IPS DF 19.7 (cell line): Measurements from ENCODE around the gene SAMD8.
"Not testable (repeated sequence)": the region's sequence is repeated elsewhere in the genome, so short reads cannot be mapped to it uniquely, and the experiment has no call there.

Source experiments
- DNase-seq: peaks from one replicate; pipeline ENCODE4 v3.0.0-alpha.2; 2013; ENCODE audit warnings: low read depth, low spot score

The SAMD8 gene

GRCh38 chr10:75191821-75192568, 80.5 kb downstream of the SAMD8 start:
- DNase-seq = no peak

- not testable (repeated sequence) for DNase-seq
Observed at GRCh38 chr10:75194625-75195024, 83.2 kb downstream of the SAMD8 start.

DNA sequence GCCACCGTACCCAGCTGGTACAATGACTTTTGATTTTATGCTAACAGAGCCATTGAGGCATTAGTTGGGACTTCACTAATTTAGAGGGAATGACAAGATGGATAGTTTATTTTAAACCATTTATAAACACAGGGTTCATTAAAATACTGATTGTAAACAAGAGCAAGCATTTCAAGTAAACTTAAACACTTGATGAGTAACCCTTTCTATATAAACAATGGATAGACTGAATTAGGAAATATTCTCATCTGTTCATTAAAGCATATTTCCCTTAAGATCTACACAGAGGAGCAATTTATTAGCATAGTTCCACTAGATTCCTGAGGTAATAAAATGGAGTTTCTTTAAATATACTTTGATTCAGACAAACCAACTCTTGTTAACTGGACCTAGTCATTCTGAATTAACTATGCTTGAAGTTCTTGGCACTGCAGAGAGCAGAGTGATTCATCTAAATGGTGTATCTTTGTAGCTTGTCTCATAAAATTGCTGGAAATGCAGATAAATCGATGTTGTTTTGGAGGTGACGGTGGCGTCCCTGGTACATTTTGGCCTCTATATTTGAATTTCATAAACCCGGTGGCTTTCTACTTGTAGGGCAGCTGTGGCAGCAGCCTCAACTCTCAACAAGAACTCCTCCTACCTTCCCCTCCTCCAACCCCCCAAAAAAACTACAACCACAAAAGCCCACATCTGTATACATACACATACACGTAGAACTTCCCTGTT, 83.7 kb downstream of the SAMD8 start:
- no peak for DNase-seq

- DNase-seq = no peak
Observed at GRCh38 chr10:75197066-75197465, 85.6 kb downstream of the SAMD8 start.

- no peak for DNase-seq
Observed at GRCh38 chr10:75197906-75198305, 86.5 kb downstream of the SAMD8 start.

DNA sequence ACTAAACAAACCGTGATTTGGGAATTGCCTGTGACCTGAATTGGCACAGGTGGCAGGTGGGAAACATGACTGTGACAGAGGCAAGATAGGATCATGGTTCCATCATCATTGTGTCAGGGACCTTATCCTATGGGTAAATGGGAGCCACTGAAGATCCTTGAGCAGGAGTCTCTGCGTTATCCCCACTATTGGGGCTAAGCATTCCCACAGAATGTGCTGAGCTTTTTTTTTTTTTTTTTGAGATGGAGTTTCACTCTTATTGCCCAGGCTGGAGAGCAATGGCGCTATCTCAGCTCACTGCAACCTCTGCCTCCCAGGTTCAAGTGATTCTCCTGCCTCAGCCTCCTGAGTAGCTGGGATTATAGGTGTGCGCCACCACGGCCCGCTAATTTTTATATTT, 88.5 kb downstream of the SAMD8 start:
- DNase-seq = not testable (repeated sequence)

GRCh38 chr10:75201793-75202307, 90.4 kb downstream of the SAMD8 start:
- no peak for DNase-seq

DNA sequence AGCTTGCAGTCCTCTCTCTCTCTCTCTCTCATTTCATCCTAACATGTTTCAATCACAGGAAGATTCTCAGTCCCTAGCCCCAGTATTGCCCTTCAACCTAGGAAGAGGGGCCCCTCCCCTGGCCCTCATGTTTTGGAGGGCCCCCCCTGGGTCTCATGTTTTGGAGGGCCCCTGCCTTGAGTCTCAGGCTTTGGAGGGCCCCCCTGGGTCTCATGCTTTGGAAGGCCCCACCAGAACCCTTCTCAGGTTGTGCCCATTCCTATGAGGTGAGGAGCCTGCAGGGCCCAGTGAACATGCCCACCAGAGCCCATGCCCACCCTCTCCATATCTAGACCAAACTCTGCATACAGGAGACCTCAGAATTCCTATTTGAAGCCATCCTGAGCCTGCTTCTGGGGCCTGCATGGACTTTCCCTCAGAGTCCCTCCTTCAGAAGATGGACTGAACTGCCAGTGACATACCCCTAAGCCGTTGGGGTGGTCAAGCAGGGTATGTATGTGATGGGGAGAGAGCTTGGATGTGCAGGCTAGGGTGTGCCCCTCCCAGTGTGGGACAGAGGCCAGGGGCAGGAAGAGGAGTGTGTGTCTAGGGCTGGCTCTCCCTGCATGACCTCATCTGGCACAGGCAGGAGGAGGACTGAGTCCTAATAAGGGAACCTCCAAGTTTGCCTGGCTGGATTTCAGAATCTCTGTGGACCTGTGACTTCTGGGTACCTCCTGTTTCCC, 91.0 kb downstream of the SAMD8 start:
- no peak for DNase-seq

- DNase-seq = not testable (repeated sequence)
Observed at GRCh38 chr10:75203046-75203620, 91.7 kb downstream of the SAMD8 start.

- DNase-seq = no peak
Observed at GRCh38 chr10:75203724-75204123, 92.3 kb downstream of the SAMD8 start.

DNA sequence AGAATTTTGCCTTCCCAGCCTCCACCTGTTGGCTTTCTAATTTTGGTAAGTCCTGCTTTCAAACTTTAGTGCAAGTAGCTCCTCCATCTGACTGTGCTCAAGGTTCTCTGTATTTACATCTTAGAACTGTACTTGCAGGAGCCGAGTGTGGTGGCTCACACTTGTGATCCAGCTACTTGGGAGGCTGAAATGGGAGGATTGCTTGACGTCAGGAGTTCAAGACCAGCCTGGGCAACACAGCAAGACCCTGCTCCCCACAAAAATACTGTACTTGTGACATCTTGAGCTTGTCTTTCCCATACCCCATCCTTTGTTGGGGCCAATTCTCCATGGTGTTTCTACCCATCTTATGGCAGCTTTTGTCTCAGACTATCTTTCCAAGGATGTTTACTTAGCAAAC, 94.5 kb downstream of the SAMD8 start:
- DNase-seq = no peak

GRCh38 chr10:75206638-75207037, 95.2 kb downstream of the SAMD8 start:
- DNase-seq = not testable (repeated sequence)

- no peak for DNase-seq
Observed at GRCh38 chr10:75207079-75207856, 95.8 kb downstream of the SAMD8 start.

DNA sequence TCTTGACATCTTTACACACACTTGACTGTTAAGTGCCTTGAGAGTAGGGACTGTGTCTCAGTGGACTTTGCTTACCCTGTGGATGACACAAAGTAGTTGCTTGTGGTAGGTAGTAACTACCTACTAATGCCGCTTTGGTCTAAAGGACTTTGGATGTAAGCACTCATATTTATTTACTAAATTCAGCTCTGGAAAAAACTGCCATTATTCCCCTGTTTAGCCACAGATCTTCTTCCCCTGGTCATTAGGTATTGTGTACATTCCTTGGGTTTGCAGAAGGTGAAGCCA, 96.3 kb downstream of the SAMD8 start:
- no peak for DNase-seq

DNA sequence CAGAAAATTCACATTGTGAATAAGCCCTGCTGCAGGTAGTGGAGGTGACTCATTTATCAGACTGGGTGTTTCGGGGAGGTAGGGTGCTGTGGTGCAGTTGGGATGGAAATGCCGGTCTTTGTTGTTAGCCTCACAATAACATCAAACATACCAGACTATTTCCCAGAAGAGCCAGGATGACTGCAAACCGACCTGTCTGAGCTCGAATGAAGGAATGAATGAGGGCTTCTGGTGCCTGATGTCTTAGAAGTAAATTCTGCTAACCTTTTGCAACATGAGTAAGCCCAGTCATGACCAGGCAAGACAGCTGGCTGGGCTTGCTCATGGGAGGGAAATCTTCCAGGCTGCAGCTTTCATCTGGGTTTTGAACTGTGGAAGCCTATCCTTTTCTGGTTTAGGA, 96.7 kb downstream of the SAMD8 start:
- no peak for DNase-seq

GRCh38 chr10:75209086-75209920, 97.8 kb downstream of the SAMD8 start:
- no peak for DNase-seq

DNA sequence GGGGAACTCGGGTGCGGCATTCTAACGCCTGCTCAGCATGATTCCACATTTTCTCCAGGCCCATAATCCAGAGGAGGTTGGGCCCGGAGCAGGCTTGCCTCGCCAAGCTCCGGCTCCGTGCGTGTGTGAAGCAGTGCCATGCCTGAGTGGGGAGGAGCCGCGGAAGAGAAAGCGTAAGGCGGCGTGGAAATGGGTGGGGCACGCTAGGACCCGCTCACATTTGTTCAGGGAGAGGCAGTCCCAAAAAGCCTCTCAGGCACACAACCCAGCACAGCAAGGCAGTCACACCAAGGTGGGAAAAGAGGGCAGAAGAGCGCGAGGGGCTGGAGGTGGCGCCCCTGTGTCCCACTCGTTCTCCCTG, 98.4 kb downstream of the SAMD8 start:
- no peak for DNase-seq

DNA sequence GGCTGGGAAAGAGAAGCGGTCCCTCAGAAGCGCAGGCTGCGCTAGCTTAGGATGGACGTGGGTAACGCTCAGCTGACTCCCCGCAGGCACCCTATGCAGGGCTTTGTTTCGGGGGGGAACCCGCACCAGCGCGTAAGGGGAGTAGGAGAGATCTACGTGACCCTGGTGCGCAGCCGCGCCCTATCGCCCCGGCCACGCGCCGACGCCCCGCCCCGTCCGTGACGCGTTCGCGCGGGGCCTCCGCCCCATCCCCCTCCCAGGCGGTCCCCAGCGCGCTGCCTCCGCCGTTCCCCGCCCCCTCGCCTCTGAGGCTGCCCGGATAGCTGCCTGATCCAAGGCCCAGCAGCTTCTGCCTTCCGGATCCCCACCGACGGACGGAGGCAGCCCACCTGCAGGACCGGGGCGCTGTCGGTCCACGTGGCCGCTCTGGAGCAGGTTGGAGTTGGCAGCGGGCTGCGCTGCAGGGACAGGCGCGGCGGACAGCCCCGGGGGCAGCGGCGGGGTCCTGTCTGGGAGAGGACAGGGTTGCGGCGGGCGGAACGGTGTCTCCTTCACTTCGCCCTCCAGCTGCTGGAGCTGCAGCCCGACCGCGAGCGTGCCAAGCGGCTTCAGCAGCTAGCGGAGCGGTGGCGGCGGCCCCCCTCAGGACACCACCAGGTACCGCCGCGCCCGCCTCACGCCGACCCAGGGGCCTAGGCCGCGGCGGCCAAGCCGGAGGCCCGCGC, 99.0 kb downstream of the SAMD8 start, which contains the start of gene VDAC2:
VDAC2 (plus strand) TSS at position 515 of the 725 bp plus-strand sequence. CDS start 363 bp downstream, outside the sequence.
- DNase-seq = no peak

GRCh38 chr10:75211007-75211691, 99.7 kb downstream of the SAMD8 start:
- DNase-seq = no peak
